Activated B cell treated with CpG ODN at 0.5 μM for 24 hours (primary cell): ENCODE measurements around the gene RPL35A. TPM values are rescaled to one million over a fixed set of nuclear protein-coding genes. Genes with fewer than 3 reads are reported as not detected.
"Not testable (repeated sequence)": the region's sequence is repeated elsewhere in the genome, so short reads cannot be mapped to it uniquely, and the experiment has no call there.

Source experiments
- ATAC-seq: fragments of 200-7000 bp; cut with Tn5 transposase; one replicate; pipeline ENCODE4 v1.10.0; 2021; ENCODE audit warnings: low read depth, mild to moderate bottlenecking, moderate library complexity
- CTCF ChIA-PET: fragments of 350-600 bp; sonication (Branson Sonifier 250); formaldehyde crosslinking; loops from one replicate; lab custom pipeline; 2021; ENCODE audit warnings: antibody characterized with exemption; lab: Charles Lee
- POLR2A ChIA-PET: fragments of 350-600 bp; sonication (Branson Sonifier 250); formaldehyde crosslinking; loops from one replicate; lab custom pipeline; 2021; ENCODE audit warnings: antibody characterized with exemption; lab: Charles Lee
- DNase-seq: peaks from one replicate; pipeline ENCODE4 v3.0.0; 2022
- H3K27ac Mint-ChIP-seq: one replicate; pipeline ENCODE4 v1.8.0; 2020; ENCODE audit warnings: mixed read lengths
- H3K27me3 Mint-ChIP-seq: one replicate; pipeline ENCODE4 v1.8.0; 2021; ENCODE audit warnings: mixed read lengths
- H3K36me3 Mint-ChIP-seq: one replicate; pipeline ENCODE4 v1.8.0; 2021; ENCODE audit warnings: low read depth, mixed read lengths
- H3K4me1 Mint-ChIP-seq: one replicate; pipeline ENCODE4 v1.8.0; 2021; ENCODE audit warnings: mixed read lengths
- H3K4me3 Mint-ChIP-seq: one replicate; pipeline ENCODE4 v1.8.0; 2020; ENCODE audit warnings: mild to moderate bottlenecking, mixed read lengths
- H3K9me3 Mint-ChIP-seq: one replicate; pipeline ENCODE4 v1.8.0; 2020; ENCODE audit warnings: mixed read lengths
- intact Hi-C: fragments of 100-400 bp; cut with micrococcal nuclease; formaldehyde crosslinking; loops from one replicate; pipeline ENCODE4 v1.15.1; 2024
- total RNA-seq: library from RNA; stranded (reverse); gene quantifications from 2 replicates; pipeline ENCODE4 v1.2.3, GENCODE V29; 2022
- TF ChIP-seq, protein P1 (sequence below): fragments of 200-600 bp; IDR thresholded peaks from one replicate; pipeline ENCODE4 v1.8.0; 2022; ENCODE audit warnings: antibody characterized with exemption, mild to moderate bottlenecking

RPL35A gene
- total RNA-seq, 1 donor from 2014 or later, result 1,534 TPM

DNA sequence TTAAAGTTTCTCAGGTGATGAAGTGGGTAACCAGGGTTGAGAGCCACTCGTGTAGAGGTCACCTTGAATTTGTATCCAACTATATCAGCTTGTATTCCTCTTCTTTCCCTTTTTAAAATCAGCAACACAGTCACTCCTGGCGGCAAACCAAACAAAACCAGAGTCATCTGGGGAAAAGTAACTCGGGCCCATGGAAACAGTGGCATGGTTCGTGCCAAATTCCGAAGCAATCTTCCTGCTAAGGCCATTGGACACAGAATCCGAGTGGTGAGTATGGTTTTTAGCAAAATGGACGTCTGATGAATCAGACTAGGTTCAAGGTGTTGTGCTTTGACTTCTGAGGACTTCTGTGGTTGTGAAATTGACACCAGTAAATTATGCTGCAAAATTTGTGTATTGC lies 3.9 kb downstream of the RPL35A start:
- Mint-ChIP-seq H3K9me3 (no peaks in the 10 kb centered on the region), H3K4me3 (no peak overlapping the region), H3K36me3 (peaks cover 79% of the 10 kb centered on the region), H3K4me1 (peaks cover 51% of the 10 kb centered on the region), H3K27ac (no peak overlapping the region), H3K27me3 (no peaks in the 10 kb centered on the region)
- no peak for DNase-seq
- intact Hi-C loops, result loop anchor here (5.0 kb wide), 1 partner anchor 162 kb away; the partner anchor contains the start of gene LRCH3
- ChIA-PET POLR2A (no interaction called here), CTCF (no interaction called here)
- TF ChIP-seq, protein P1, sequence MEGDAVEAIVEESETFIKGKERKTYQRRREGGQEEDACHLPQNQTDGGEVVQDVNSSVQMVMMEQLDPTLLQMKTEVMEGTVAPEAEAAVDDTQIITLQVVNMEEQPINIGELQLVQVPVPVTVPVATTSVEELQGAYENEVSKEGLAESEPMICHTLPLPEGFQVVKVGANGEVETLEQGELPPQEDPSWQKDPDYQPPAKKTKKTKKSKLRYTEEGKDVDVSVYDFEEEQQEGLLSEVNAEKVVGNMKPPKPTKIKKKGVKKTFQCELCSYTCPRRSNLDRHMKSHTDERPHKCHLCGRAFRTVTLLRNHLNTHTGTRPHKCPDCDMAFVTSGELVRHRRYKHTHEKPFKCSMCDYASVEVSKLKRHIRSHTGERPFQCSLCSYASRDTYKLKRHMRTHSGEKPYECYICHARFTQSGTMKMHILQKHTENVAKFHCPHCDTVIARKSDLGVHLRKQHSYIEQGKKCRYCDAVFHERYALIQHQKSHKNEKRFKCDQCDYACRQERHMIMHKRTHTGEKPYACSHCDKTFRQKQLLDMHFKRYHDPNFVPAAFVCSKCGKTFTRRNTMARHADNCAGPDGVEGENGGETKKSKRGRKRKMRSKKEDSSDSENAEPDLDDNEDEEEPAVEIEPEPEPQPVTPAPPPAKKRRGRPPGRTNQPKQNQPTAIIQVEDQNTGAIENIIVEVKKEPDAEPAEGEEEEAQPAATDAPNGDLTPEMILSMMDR, result no peak
- no peak for ATAC-seq

DNA sequence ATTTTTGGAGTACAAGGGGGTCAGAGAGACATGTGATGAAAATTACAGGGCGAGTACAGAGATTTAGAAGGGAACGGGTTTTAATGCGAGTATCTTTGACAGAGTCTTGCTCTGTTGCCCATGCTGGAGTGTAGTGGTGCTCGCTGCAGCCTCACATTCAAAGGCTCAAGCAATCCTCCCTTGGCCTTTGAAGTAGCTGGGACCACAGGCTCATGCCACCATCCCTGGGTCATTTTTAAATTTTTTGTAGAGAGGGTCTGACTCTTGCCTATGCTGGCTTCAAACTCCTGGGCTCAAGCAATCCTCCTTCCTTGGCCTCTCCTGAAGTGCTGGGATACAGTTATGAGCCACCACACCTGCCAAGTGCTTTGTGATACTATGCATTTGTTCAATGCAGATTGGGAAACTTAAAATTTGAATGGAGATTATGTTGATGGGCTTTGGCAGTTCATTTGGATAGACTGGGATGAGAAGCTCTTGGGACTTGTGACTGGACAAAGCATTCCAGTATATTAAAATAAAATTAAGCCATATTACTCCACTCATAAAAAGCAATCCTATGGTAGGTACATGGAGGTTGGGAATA lies 6.0 kb downstream of the RPL35A start:
- Mint-ChIP-seq H3K4me3 (no peak overlapping the region), H3K4me1 (peaks cover 51% of the 10 kb centered on the region), H3K36me3 (peaks cover 70% of the 10 kb centered on the region), H3K27me3 (no peaks in the 10 kb centered on the region), H3K27ac (no peak overlapping the region), H3K9me3 (no peaks in the 10 kb centered on the region)
- ChIA-PET POLR2A (interaction anchor here (0.9 kb wide), 1 partner anchor 125 kb away, joined by 3 read pairs; no protein-coding TSS in a partner anchor), CTCF (no interaction called here)
- intact Hi-C loops, result no loop called here
- ATAC-seq, result no peak
- DNase-seq, result no peak
- TF ChIP-seq, protein P1, result no peak

DNA sequence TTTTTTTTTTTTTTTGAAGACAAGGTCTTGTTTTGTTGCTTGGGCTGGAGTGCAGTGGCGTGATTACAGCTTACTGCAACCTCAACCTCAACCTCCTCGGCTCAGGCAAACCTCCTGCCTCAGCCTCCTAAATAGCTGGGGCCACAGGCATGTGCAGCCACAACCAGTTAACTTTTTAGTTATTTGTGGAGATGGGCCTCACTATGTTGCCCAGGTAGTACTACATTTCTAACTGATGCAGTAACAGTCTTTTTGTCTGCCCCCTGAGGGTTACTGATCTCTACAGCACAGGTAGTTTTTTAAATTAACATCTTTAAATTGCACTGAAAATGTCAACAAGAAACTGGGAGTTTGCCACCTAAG lies 6.6 kb downstream of the RPL35A start:
- no peak overlapping the region for H3K4me3 Mint-ChIP-seq

GRCh38 chr3:197957790-197958133 lies 7.8 kb downstream of the RPL35A start:
- peaks cover 58% of the 10 kb centered on the region for H3K36me3 Mint-ChIP-seq
- H3K9me3 Mint-ChIP-seq, result no peaks in the 10 kb centered on the region

More for the DNA sequence above, 6.6 kb downstream of the RPL35A start:
- DNase-seq, result no peak
- ATAC-seq, result no peak
- intact Hi-C loops, result no loop called here
- TF ChIP-seq, protein P1, result no peak
- H3K27ac Mint-ChIP-seq, result no peak overlapping the region
- H3K27me3 Mint-ChIP-seq, result no peaks in the 10 kb centered on the region
- H3K9me3 Mint-ChIP-seq, result no peaks in the 10 kb centered on the region
- POLR2A ChIA-PET, result interaction anchor here (0.9 kb wide), 1 partner anchor 124 kb away, joined by 3 read pairs; no protein-coding TSS in a partner anchor
- H3K4me1 Mint-ChIP-seq, result peaks cover 50% of the 10 kb centered on the region
- H3K36me3 Mint-ChIP-seq, result peaks cover 65% of the 10 kb centered on the region
- CTCF ChIA-PET, result no interaction called here

GRCh38 chr3:197958346-197958745 lies 8.4 kb downstream of the RPL35A start:
- intact Hi-C loops, result no loop called here
- ATAC-seq, result no peak
- H3K27me3 Mint-ChIP-seq, result no peaks in the 10 kb centered on the region
- no peak overlapping the region for H3K4me3 Mint-ChIP-seq
- ChIA-PET CTCF (no interaction called here), POLR2A (interaction anchor here (1.4 kb wide), 1 partner anchor 8 kb away, joined by 13 read pairs; the partner anchor contains the start of gene RPL35A)
- peaks cover 52% of the 10 kb centered on the region for H3K36me3 Mint-ChIP-seq
- no peaks in the 10 kb centered on the region for H3K9me3 Mint-ChIP-seq
- TF ChIP-seq, protein P1, result no peak
- DNase-seq, result no peak
- peaks cover 41% of the 10 kb centered on the region for H3K4me1 Mint-ChIP-seq
- H3K27ac Mint-ChIP-seq, result peak overlapping the region; percentile 24

More at GRCh38 chr3:197957790-197958133, 7.8 kb downstream of the RPL35A start:
- ChIA-PET CTCF (no interaction called here), POLR2A (no interaction called here)
- no peaks in the 10 kb centered on the region for H3K27me3 Mint-ChIP-seq
- H3K4me1 Mint-ChIP-seq, result peaks cover 46% of the 10 kb centered on the region
- DNase-seq, result no peak
- H3K4me3 Mint-ChIP-seq, result no peak overlapping the region
- intact Hi-C loops, result no loop called here
- TF ChIP-seq, protein P1, result no peak
- ATAC-seq, result no peak
- H3K27ac Mint-ChIP-seq, result no peak overlapping the region

GRCh38 chr3:197958848-197959247 lies 8.9 kb downstream of the RPL35A start:
- ATAC-seq, H3K27me3 Mint-ChIP-seq, H3K9me3 Mint-ChIP-seq, H3K4me3 Mint-ChIP-seq, DNase-seq, intact Hi-C loops: not testable (repeated sequence)
- peaks cover 36% of the 10 kb centered on the region for H3K4me1 Mint-ChIP-seq
- H3K36me3 Mint-ChIP-seq, result peaks cover 47% of the 10 kb centered on the region
- H3K27ac Mint-ChIP-seq, result peak overlapping the region; percentile 24
- CTCF ChIA-PET, result interaction anchor here (0.8 kb wide), 1 partner anchor 122 kb away, joined by 3 read pairs; no protein-coding TSS in a partner anchor
- POLR2A ChIA-PET, result interaction anchor here (0.7 to 1.4 kb wide), 2 partner anchors 9 to 108 kb away, joined by 3 to 13 read pairs; partner anchors contain the start of gene RPL35A
